Epithelial cell of esophagus (primary cell): Measurements from ENCODE around the gene ZNF865.

Source experiments
- DNase-seq: peaks from one replicate; pipeline ENCODE4 v3.0.0; 2010; ENCODE audit warnings: low read depth
- H3K4me3 ChIP-seq: 2 replicates; pipeline ENCODE4 v1.5.1; 2011; ENCODE audit warnings: mild to moderate bottlenecking, low read length, control low read depth
- CTCF ChIP-seq: IDR thresholded peaks from 2 replicates; pipeline ENCODE4 v1.5.1; 2011; ENCODE audit warnings: low read depth, mild to moderate bottlenecking, low read length, control low read depth, inconsistent platforms; ENCODE audit not compliant: insufficient read depth; ENCODE audit errors: missing control alignments

Gene ZNF865

DNA sequence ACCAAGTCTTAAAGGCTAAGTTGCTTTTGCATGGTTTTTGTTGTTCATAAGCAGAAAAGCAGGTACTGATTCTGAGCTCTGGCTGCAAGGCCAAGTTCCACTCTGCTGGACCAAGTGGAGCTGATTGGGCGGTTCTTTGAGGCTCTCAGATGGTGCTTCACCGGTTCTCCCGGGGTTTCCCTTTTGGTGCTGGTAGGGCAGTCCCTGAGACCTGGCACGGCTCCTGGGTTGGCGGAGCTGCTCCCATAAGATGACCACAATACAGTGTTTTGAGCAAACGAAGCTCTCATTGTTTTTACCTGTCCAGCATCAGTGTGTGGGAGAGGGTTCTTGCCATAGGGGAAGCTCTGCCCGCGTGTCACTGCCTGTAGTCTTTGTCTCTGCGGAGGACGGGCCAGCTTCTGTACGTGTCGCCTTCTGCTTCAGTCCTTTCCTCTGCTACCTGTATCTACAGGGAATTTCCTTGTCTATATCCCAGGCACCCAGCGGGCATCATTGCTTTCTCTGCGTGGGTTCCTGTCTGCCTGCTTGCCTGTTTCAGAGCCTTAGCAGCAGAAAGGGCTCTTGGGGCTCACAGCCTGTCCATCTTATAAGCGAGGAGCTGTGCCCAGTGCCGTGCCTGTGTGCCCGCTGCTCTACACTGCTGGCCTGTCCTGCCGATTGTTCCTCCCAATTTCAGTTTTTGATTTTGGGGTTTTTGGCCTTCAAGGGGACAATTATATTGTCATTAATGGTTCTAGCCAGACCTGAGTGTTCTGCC lies 51.7 kb downstream of the ZNF865 start:
- peak overlapping the region; percentile 86 for H3K4me3 ChIP-seq
- DNase-seq, result peak; percentile 45
- TF ChIP-seq CTCF, result no peak

DNA sequence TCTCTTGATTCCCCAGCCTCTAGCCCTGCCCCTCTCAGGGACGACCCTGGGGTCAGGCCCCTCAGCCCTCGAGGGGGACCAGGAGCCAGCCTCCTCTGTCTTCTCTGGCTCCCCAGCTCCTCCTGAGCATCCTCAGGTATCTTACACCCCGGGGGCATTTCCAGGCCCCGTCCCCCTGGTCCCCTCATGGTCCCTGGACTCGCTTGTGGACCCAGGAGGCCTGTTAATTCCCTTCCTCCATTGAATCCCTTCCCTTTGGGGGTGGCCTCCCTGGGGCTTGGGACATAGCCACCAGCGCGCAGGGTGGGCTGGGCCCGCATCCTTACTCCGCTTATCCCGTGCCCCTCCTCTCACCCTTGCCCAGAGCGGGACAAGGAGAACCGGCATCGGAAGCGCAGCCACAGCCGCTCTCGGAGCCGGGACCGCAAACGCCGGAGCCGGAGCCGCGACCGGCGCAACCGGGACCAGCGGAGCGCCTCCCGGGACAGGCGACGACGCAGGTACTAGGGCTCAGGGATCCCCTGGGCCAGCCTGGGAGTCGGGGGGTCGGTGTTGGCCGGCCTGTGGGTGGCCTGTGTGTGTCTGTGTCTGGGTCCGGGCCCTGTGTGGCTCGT lies 53.5 kb downstream of the ZNF865 start:
- no peak for DNase-seq
- H3K4me3 ChIP-seq, result no peak overlapping the region
- TF ChIP-seq CTCF, result no peak

DNA sequence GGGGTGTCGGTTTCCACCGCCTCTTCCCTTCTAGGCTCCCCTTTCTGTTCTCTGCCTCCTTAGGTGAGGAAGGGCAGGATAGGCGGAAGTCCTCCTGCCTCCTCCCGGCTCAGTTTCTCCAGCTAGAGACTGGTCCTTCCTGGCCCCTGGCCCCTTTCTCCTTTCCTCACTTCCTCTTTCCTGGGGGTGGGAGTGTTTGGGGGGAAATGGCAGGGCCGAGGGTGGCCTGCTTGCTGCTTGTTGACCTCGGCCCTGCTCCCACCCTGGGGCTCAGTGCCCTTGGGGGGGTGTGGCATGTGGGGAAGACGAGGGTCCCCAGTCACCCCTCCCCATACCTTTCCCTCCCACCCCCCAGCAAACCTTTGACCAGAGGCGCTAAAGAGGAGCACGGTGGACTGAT lies 54.4 kb downstream of the ZNF865 start:
- DNase-seq, result no peak
- TF ChIP-seq CTCF, result no peak
- H3K4me3 ChIP-seq, result no peak overlapping the region

DNA sequence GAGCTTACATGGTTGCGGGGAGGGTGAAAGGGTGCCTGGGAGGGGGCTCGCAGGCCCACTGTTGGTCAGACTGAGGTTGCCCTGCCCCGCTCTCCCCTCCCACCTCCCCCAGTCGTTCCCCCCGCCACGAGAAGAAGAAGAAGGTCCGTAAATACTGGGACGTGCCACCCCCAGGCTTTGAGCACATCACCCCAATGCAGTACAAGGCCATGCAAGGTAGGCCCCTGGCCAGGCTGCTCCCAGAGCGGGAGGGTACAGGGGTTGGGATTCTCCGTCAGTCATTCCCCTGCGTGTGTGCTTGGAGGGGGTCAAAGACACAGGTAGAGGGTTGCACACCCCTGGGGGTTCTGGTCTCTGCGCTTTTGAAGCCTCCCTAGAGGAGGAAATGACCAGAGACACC lies 55.0 kb downstream of the ZNF865 start:
- no peak for TF ChIP-seq CTCF
- H3K4me3 ChIP-seq, result no peak overlapping the region

DNA sequence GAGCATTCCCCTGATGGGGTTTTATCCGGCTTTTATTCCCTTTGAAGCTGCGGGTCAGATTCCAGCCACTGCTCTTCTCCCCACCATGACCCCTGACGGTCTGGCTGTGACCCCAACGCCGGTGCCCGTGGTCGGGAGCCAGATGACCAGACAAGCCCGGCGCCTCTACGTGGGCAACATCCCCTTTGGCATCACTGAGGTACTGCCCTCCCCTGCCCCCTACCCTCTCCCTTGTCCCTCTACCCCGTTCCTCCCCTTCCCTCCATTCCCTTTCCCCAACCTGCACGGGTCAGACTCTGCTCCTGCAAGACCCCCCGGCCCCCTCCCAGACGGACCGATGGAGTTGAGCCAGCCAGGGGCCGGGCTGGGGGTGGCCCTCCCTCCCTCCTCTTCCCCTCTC lies 55.5 kb downstream of the ZNF865 start:
- TF ChIP-seq CTCF, result no peak
- no peak for DNase-seq
- no peak overlapping the region for H3K4me3 ChIP-seq

More for the DNA sequence above, 55.0 kb downstream of the ZNF865 start:
- no peak for DNase-seq

DNA sequence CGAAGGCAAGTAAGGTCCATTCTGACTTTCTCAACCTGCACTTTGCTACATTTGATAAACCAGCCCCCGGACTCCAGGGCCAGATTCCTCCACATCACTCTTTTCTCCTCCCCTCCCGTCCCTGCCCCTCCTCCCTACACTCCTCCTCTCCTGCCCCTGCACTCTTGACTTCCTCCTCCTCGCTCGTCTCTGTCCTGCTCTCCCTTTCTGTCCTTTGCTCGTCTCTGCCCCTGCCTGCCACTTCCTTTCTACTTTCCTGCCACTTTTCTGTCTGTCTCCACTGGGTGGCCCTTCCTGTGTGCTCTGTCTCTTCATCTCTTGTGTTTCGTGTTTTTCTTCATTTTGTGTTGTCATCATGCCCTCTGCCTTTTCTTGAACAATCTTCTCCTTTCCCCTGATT lies 56.4 kb downstream of the ZNF865 start:
- H3K4me3 ChIP-seq, result no peak overlapping the region
- TF ChIP-seq CTCF, result no peak
- DNase-seq, result no peak
